OCI-LY3 (cell line): ENCODE measurements around the gene SFXN5.

Experiments used
- H2AFZ ChIP-seq: fragments of 200-600, 300-600 bp; shearing (Covaris generic); 2 replicates; pipeline ENCODE4 v1.6.0; 2014; ENCODE audit warnings: antibody characterized with exemption, low read depth, low read length
- H3K27ac ChIP-seq: fragments of 200-600, 300-600 bp; sonication (generic); 2 replicates; pipeline ENCODE4 v1.5.1; 2014; ENCODE audit warnings: mild to moderate bottlenecking, low read length, moderate library complexity, mixed read lengths
- H3K27me3 ChIP-seq: fragments of 200-600, 300-600 bp; sonication (generic); 2 replicates; pipeline ENCODE4 v1.6.1; 2014; ENCODE audit warnings: low read depth, low read length, mixed read lengths
- H3K36me3 ChIP-seq: fragments of 200-600, 300-600 bp; sonication (generic); replicated peaks from 2 replicates; pipeline ENCODE3; 2014; ENCODE audit warnings: low read depth, low read length, mixed read lengths
- H3K4me1 ChIP-seq: fragments of 300-600, 200-600 bp; sonication (generic); 2 replicates; pipeline ENCODE4 v1.6.1; 2014; ENCODE audit warnings: low read length, mixed read lengths
- H3K4me2 ChIP-seq: fragments of 200-600, 300-600 bp; sonication (generic); 2 replicates; pipeline ENCODE4 v1.6.1; 2014; ENCODE audit warnings: low read length, mixed read lengths
- H3K4me3 ChIP-seq: fragments of 300-600, 200-600 bp; sonication (generic); 2 replicates; pipeline ENCODE4 v1.5.1; 2014; ENCODE audit warnings: antibody characterized with exemption, mild to moderate bottlenecking, low read length, moderate library complexity
- H3K79me2 ChIP-seq: fragments of 300-600, 200-600 bp; shearing (Covaris generic); 2 replicates; pipeline ENCODE4 v1.6.1; 2014; ENCODE audit warnings: mild to moderate bottlenecking, low read length, mixed read lengths
- H3K9ac ChIP-seq: fragments of 300-600, 200-600 bp; shearing (Covaris generic); 2 replicates; pipeline ENCODE4 v1.6.0; 2014; ENCODE audit warnings: mild to moderate bottlenecking, low read length, moderate library complexity
- H3K9me3 ChIP-seq: fragments of 200-600, 300-600 bp; shearing (Covaris generic); 2 replicates; pipeline ENCODE4 v1.6.1; 2014; ENCODE audit warnings: low read length, mixed read lengths; ENCODE audit not compliant: insufficient read depth
- H4K20me1 ChIP-seq: fragments of 200-600, 300-600 bp; sonication (generic); 2 replicates; pipeline ENCODE4 v1.6.1; 2016; ENCODE audit warnings: low read length, mixed read lengths; ENCODE audit not compliant: insufficient read depth
- EZH2phosphoT487 ChIP-seq: fragments of 200-600 bp; shearing (Covaris generic); IDR thresholded peaks from 2 replicates; pipeline ENCODE4 v1.6.1; 2018; ENCODE audit warnings: antibody characterized with exemption, mixed run types, low read depth
- TF ChIP-seq, protein P1 (sequence below): fragments of 200-600, 300-600 bp; sonication (generic); IDR thresholded peaks from 2 replicates; pipeline ENCODE4 v1.5.1; 2014; ENCODE audit warnings: antibody characterized with exemption, low read length, low read depth

SFXN5 gene

DNA sequence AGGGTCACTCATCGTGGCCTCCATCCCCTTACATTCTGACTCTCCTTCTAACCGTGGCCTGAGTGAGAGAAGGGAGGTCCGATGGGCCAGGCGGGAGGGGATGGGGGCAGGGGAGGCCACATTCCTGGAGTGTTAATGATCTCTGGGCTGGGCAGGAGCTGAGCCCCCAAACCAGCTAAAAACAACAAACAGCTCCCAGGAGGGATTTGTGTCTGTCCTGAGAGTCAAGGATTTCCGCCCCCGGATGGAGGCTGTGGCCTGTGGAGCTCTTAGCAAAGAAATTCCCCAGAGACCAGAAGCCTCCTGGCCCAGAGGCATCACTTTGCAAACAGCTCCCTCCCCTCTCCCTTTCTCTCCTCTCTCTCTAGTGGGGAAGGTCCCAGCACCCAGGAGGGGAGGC is 130.7 kb downstream of the SFXN5 start:
- Histone ChIP-seq H3K4me3 (no peak overlapping the region), H3K27me3 (no peaks in the 10 kb centered on the region), H3K36me3 (no peaks in the 10 kb centered on the region), H3K4me1 (no peaks in the 10 kb centered on the region), H3K79me2 (no peaks in the 10 kb centered on the region), H3K9me3 (no peaks in the 10 kb centered on the region), H3K27ac (no peak overlapping the region), H2AFZ (no peak overlapping the region), H3K4me2 (no peak overlapping the region), H3K9ac (no peak overlapping the region), H4K20me1 (no peaks in the 10 kb centered on the region)
- TF ChIP-seq, protein P1, sequence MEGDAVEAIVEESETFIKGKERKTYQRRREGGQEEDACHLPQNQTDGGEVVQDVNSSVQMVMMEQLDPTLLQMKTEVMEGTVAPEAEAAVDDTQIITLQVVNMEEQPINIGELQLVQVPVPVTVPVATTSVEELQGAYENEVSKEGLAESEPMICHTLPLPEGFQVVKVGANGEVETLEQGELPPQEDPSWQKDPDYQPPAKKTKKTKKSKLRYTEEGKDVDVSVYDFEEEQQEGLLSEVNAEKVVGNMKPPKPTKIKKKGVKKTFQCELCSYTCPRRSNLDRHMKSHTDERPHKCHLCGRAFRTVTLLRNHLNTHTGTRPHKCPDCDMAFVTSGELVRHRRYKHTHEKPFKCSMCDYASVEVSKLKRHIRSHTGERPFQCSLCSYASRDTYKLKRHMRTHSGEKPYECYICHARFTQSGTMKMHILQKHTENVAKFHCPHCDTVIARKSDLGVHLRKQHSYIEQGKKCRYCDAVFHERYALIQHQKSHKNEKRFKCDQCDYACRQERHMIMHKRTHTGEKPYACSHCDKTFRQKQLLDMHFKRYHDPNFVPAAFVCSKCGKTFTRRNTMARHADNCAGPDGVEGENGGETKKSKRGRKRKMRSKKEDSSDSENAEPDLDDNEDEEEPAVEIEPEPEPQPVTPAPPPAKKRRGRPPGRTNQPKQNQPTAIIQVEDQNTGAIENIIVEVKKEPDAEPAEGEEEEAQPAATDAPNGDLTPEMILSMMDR, result no peak
- no peak for TF ChIP-seq EZH2phosphoT487

DNA sequence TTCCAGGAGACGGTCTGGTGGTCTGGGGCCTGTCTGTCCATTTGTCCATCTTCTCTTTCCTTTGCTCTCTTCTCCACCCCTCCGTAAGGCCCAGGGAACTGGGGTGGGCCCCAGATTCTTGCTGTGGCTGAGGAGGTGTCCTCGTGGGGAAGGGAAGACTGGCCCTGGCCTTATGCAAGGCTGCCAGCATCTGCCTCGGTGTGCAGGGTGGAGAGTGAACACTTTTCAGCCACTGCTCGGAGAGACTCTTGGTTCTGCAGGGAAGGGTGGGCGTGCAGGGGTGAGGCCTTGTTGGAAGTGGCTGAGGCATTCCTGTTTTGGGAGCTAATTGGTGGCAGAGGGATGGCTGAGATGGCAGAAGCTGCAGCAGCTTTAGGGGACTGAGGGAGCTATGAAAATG is 131.2 kb downstream of the SFXN5 start:
- no peak overlapping the region for H3K4me3 ChIP-seq
- H3K4me2 ChIP-seq, result no peak overlapping the region
- no peaks in the 10 kb centered on the region for H4K20me1 ChIP-seq
- H3K9me3 ChIP-seq, result no peaks in the 10 kb centered on the region
- no peaks in the 10 kb centered on the region for H3K27me3 ChIP-seq
- no peak overlapping the region for H3K9ac ChIP-seq
- no peaks in the 10 kb centered on the region for H3K4me1 ChIP-seq
- no peaks in the 10 kb centered on the region for H3K36me3 ChIP-seq
- no peaks in the 10 kb centered on the region for H3K79me2 ChIP-seq
- TF ChIP-seq EZH2phosphoT487, result no peak
- TF ChIP-seq, protein P1, result no peak
- H2AFZ ChIP-seq, result no peak overlapping the region
- H3K27ac ChIP-seq, result no peak overlapping the region

DNA sequence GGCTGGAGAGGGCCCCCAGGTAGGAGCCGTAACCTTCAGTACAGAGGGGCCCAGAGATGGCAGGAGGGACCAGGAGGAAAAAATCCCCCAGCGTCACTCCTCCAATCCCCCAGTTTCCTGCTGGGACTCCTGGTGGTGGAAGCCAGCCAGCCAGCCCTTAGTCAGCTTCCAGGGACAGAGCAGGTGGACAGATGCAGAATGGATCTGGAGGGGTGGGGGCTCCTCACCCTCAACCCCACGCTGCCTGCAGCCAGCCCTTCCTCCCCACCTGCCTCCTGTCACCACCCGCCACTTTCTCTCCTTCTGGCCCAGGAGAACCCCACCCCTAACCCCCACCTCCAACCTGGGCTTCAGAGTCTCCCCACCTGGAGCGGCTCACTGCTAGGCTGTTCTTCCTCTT is 133.1 kb downstream of the SFXN5 start:
- Histone ChIP-seq H3K27ac (no peak overlapping the region), H4K20me1 (no peaks in the 10 kb centered on the region), H3K9ac (no peak overlapping the region)

DNA sequence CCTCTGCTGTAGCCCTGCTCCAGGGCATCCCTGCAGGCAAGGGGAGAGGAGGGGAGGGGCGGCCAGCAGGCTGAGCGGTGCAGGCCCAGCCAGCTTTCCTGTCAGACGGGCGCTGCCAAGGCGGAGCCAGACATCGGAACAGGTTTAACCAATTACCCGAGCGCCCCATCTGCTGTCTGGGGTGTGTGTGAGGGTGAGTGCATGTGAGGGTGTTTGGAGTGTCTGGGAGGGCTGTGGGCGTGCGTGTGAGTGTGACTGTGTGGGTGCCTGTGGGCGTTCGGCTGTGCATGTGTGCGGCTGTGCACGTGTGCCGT is 134.2 kb downstream of the SFXN5 start:
- Histone ChIP-seq H3K79me2 (no peaks in the 10 kb centered on the region), H3K4me1 (peaks cover 25% of the 10 kb centered on the region), H4K20me1 (no peaks in the 10 kb centered on the region), H3K9me3 (no peaks in the 10 kb centered on the region), H2AFZ (no peak overlapping the region), H3K9ac (no peak overlapping the region), H3K4me3 (no peak overlapping the region), H3K4me2 (no peak overlapping the region), H3K27me3 (no peaks in the 10 kb centered on the region), H3K27ac (no peak overlapping the region), H3K36me3 (no peaks in the 10 kb centered on the region)
- TF ChIP-seq EZH2phosphoT487, result no peak
- TF ChIP-seq, protein P1, result no peak

More for the DNA sequence above, 133.1 kb downstream of the SFXN5 start:
- no peaks in the 10 kb centered on the region for H3K79me2 ChIP-seq
- H3K4me1 ChIP-seq, result peaks cover 13% of the 10 kb centered on the region
- H3K27me3 ChIP-seq, result no peaks in the 10 kb centered on the region
- H2AFZ ChIP-seq, result no peak overlapping the region
- TF ChIP-seq EZH2phosphoT487, result no peak
- TF ChIP-seq, protein P1, result no peak
- H3K4me2 ChIP-seq, result no peak overlapping the region
- H3K4me3 ChIP-seq, result no peak overlapping the region
- no peaks in the 10 kb centered on the region for H3K9me3 ChIP-seq
- no peaks in the 10 kb centered on the region for H3K36me3 ChIP-seq
